Mesodermal cell (in vitro differentiated cells): ENCODE data around the gene OR52B2. TPM values are rescaled to one million over a fixed set of nuclear protein-coding genes. Genes with fewer than 3 reads are reported as not detected.

ENCODE experiments used
- H3K27ac ChIP-seq: 2 replicates; pipeline ENCODE4 v1.7.0; 2013; ENCODE audit warnings: mild to moderate bottlenecking, low read depth, low read length, moderate library complexity; ENCODE audit not compliant: severe bottlenecking
- H3K36me3 ChIP-seq: 2 replicates; pipeline ENCODE4 v1.7.1; 2013; ENCODE audit warnings: mild to moderate bottlenecking, low read length, moderate library complexity; ENCODE audit not compliant: control insufficient read depth, insufficient read depth
- H3K4me1 ChIP-seq: one replicate; pipeline ENCODE4 v1.7.1; 2013; ENCODE audit warnings: mild to moderate bottlenecking, low read length; ENCODE audit not compliant: insufficient read depth, control insufficient read depth, poor library complexity, severe bottlenecking
- H3K4me3 ChIP-seq: 2 replicates; pipeline ENCODE4 v1.7.0; 2013; ENCODE audit warnings: low read length, control low read depth, mild to moderate bottlenecking; ENCODE audit not compliant: insufficient read depth, poor library complexity, severe bottlenecking; ENCODE audit errors: extremely low read depth
- H3K9me3 ChIP-seq: 2 replicates; pipeline ENCODE4 v1.7.1; 2013; ENCODE audit warnings: mild to moderate bottlenecking, low read length, moderate library complexity; ENCODE audit not compliant: control insufficient read depth
- WGBS, 2 experiments: methylation state at CpG; one replicate each; pipeline ENCODE4 v1.1.5; 2013; ENCODE audit warnings: missing lambda C conversion rate in 2 of 2; ENCODE audit not compliant: insufficient coverage in 2 of 2; 5-methylcytosine and 5-hydroxymethylcytosine counted together
- polyA plus RNA-seq, 2 experiments: library from polyadenylated mRNA; stranded (reverse); fragments of 50-300 nt; gene quantifications; one replicate each; pipeline ENCODE4 v1.2.3, GENCODE V29; 2013

The OR52B2 gene
- not detected for polyA plus RNA-seq (2013, experiment 1 of 2)
- polyA plus RNA-seq (2013, experiment 2 of 2) = not detected

- Histone ChIP-seq H3K9me3 (no peaks in the 10 kb centered on the region), H3K4me1 (no peaks in the 10 kb centered on the region), H3K27ac (no peak within 1 kb of the TSS), H3K36me3 (no peaks in the 10 kb centered on the region), H3K4me3 (no peak within 1 kb of the TSS)
- WGBS, 2 experiments = no CpG with 5 or more reads among the region's 1 CpG
These were observed at the start of gene OR52B2 for GRCh38 chr11:6170226-6170625. Gene OR52B2, minus strand, starts transcription at chr11:6170326. Its CDS starts 0 bp downstream, at chr11:6170326.

GRCh38 chr11:6219359-6219758, 49.2 kb upstream of the OR52B2 start:
- peaks cover 14% of the 10 kb centered on the region for H3K4me1 ChIP-seq
- 20 to 40% methylated on average over 1 of the region's 2 CpGs for WGBS, 2 experiments
- no peak overlapping the region for H3K27ac ChIP-seq
- H3K36me3 ChIP-seq = peaks cover 87% of the 10 kb centered on the region
- no peak overlapping the region for H3K4me3 ChIP-seq
- H3K9me3 ChIP-seq = no peaks in the 10 kb centered on the region

- Histone ChIP-seq H3K4me3 (no peak overlapping the region), H3K9me3 (no peaks in the 10 kb centered on the region), H3K4me1 (peaks cover 14% of the 10 kb centered on the region), H3K36me3 (peaks cover 84% of the 10 kb centered on the region), H3K27ac (no peak overlapping the region)
- WGBS, 2 experiments = 92 to 96% methylated on average over 14 to 17 of the region's 19 CpGs
These were observed 47.6 kb upstream of the OR52B2 start for GRCh38 chr11:6217722-6218121.

GRCh38 chr11:6216501-6216900, 46.4 kb upstream of the OR52B2 start:
- WGBS, 2 experiments = 94 to 97% methylated on average over 4 of the region's 4 CpGs
- Histone ChIP-seq H3K4me3 (no peak overlapping the region), H3K9me3 (no peaks in the 10 kb centered on the region), H3K27ac (no peak overlapping the region), H3K36me3 (peaks cover 82% of the 10 kb centered on the region), H3K4me1 (peaks cover 14% of the 10 kb centered on the region)

GRCh38 chr11:6214530-6214929, 44.4 kb upstream of the OR52B2 start:
- WGBS, 2 experiments = 94 to 96% methylated on average over 8 to 10 of the region's 10 CpGs

GRCh38 chr11:6210274-6210955, 40.3 kb upstream of the OR52B2 start:
- 95 to 98% methylated on average over 5 to 7 of the region's 9 CpGs for WGBS, 2 experiments
- H3K9me3 ChIP-seq = no peaks in the 10 kb centered on the region
- H3K4me1 ChIP-seq = no peaks in the 10 kb centered on the region
- no peak overlapping the region for H3K4me3 ChIP-seq
- peaks cover 72% of the 10 kb centered on the region for H3K36me3 ChIP-seq
- no peak overlapping the region for H3K27ac ChIP-seq

More at GRCh38 chr11:6214530-6214929, 44.4 kb upstream of the OR52B2 start:
- Histone ChIP-seq H3K9me3 (no peaks in the 10 kb centered on the region), H3K36me3 (peaks cover 84% of the 10 kb centered on the region), H3K4me1 (peaks cover 5% of the 10 kb centered on the region), H3K27ac (no peak overlapping the region), H3K4me3 (no peak overlapping the region)

GRCh38 chr11:6209801-6210200, 39.7 kb upstream of the OR52B2 start:
- Histone ChIP-seq H3K9me3 (no peaks in the 10 kb centered on the region), H3K36me3 (peaks cover 68% of the 10 kb centered on the region), H3K4me3 (no peak overlapping the region), H3K4me1 (no peaks in the 10 kb centered on the region), H3K27ac (no peak overlapping the region)
- WGBS, 2 experiments = 96% methylated on average over 10 to 12 of the region's 12 CpGs

GRCh38 chr11:6206456-6207180, 36.5 kb upstream of the OR52B2 start:
- 92 to 97% methylated on average over 2 to 3 of the region's 3 CpGs for WGBS, 2 experiments
- Histone ChIP-seq H3K27ac (no peak overlapping the region), H3K36me3 (peaks cover 42% of the 10 kb centered on the region), H3K4me1 (no peaks in the 10 kb centered on the region), H3K4me3 (no peak overlapping the region), H3K9me3 (no peaks in the 10 kb centered on the region)

- Histone ChIP-seq H3K4me3 (no peak within 1 kb of the TSS), H3K36me3 (peaks cover 30% of the 10 kb centered on the region), H3K4me1 (no peaks in the 10 kb centered on the region), H3K27ac (no peak within 1 kb of the TSS), H3K9me3 (no peaks in the 10 kb centered on the region)
- no CpG with 5 or more reads among the region's 1 CpG for WGBS, 2 experiments
These were observed 35.2 kb upstream of the OR52B2 start, which contains the start of gene C11orf42 for GRCh38 chr11:6205366-6205765. Gene C11orf42, plus strand, starts transcription at chr11:6205557. Its CDS starts 59 bp downstream, at chr11:6205616.

GRCh38 chr11:6204706-6205105, 34.6 kb upstream of the OR52B2 start:
- WGBS, 2 experiments = no CpG with 5 or more reads among the region's 1 CpG
- H3K4me3 ChIP-seq = no peak overlapping the region
- peaks cover 23% of the 10 kb centered on the region for H3K36me3 ChIP-seq
- H3K27ac ChIP-seq = no peak overlapping the region
- no peaks in the 10 kb centered on the region for H3K4me1 ChIP-seq
- H3K9me3 ChIP-seq = no peaks in the 10 kb centered on the region

GRCh38 chr11:6203327-6203726, 33.2 kb upstream of the OR52B2 start:
- Histone ChIP-seq H3K27ac (no peak overlapping the region), H3K9me3 (no peaks in the 10 kb centered on the region), H3K4me3 (no peak overlapping the region), H3K4me1 (no peaks in the 10 kb centered on the region), H3K36me3 (peaks cover 12% of the 10 kb centered on the region)
- 92 to 95% methylated on average over 3 of the region's 3 CpGs for WGBS, 2 experiments
